ENCODE data around the gene LGI1.
A peak's percentile ranks its signal among the peaks of the same experiment; 100 is the strongest.

The LGI1 gene

GRCh38 chr10:93806903-93807302 is 49.2 kb downstream of the LGI1 start:
- TF ChIP-seq CTCF (conservative IDR thresholded peaks at IDR 0.05; ENCODE audit: control insufficient read depth, insufficient read depth, low read depth, low read length) = no peak
- H3K4me3 ChIP-seq (ENCODE audit: control insufficient read depth, low read depth, low read length) = no peak overlapping the region
- peak; percentile 25 for DNase-seq (ENCODE audit: low read depth)

- H3K4me3 ChIP-seq (ENCODE audit: control insufficient read depth, low read depth, low read length) = no peak overlapping the region
- no peak for DNase-seq (ENCODE audit: low read depth)
- TF ChIP-seq CTCF (conservative IDR thresholded peaks at IDR 0.05; ENCODE audit: control insufficient read depth, insufficient read depth, low read depth, low read length) = no peak
Measured at GRCh38 chr10:93807371-93807770, 49.6 kb downstream of the LGI1 start.

GRCh38 chr10:93812659-93813338 is 55.1 kb downstream of the LGI1 start:
- no peak for DNase-seq (ENCODE audit: low read depth)
- no peak for TF ChIP-seq CTCF (conservative IDR thresholded peaks at IDR 0.05; ENCODE audit: control insufficient read depth, insufficient read depth, low read depth, low read length)

GRCh38 chr10:93813507-93814465 is 56.0 kb downstream of the LGI1 start:
- peak; percentile 46 for DNase-seq (ENCODE audit: low read depth)
- peak; percentile 67 for TF ChIP-seq CTCF (conservative IDR thresholded peaks at IDR 0.05; ENCODE audit: control insufficient read depth, insufficient read depth, low read depth, low read length)
- H3K4me3 ChIP-seq (ENCODE audit: control insufficient read depth, low read depth, low read length) = no peak overlapping the region

More at GRCh38 chr10:93812659-93813338, 55.1 kb downstream of the LGI1 start:
- no peak overlapping the region for H3K4me3 ChIP-seq (ENCODE audit: control insufficient read depth, low read depth, low read length)

- DNase-seq (ENCODE audit: low read depth) = no peak
- TF ChIP-seq CTCF (conservative IDR thresholded peaks at IDR 0.05; ENCODE audit: control insufficient read depth, insufficient read depth, low read depth, low read length) = no peak
- H3K4me3 ChIP-seq (ENCODE audit: control insufficient read depth, low read depth, low read length) = no peak overlapping the region
Measured at GRCh38 chr10:93815304-93816096, 57.8 kb downstream of the LGI1 start.

GRCh38 chr10:93816123-93816747 is 58.5 kb downstream of the LGI1 start:
- H3K4me3 ChIP-seq (ENCODE audit: control insufficient read depth, low read depth, low read length) = no peak overlapping the region
- peak; percentile 59 for TF ChIP-seq CTCF (conservative IDR thresholded peaks at IDR 0.05; ENCODE audit: control insufficient read depth, insufficient read depth, low read depth, low read length)
- DNase-seq (ENCODE audit: low read depth) = peak; percentile 60

Data from fibroblast of mammary gland (primary cell).